Measurements from ENCODE around the gene IL6ST.
A peak's percentile ranks its signal among the peaks of the same experiment; 100 is the strongest.
"Not testable (repeated sequence)": the region's sequence is repeated elsewhere in the genome, so short reads cannot be mapped to it uniquely, and the experiment has no call there.

IL6ST gene

DNA sequence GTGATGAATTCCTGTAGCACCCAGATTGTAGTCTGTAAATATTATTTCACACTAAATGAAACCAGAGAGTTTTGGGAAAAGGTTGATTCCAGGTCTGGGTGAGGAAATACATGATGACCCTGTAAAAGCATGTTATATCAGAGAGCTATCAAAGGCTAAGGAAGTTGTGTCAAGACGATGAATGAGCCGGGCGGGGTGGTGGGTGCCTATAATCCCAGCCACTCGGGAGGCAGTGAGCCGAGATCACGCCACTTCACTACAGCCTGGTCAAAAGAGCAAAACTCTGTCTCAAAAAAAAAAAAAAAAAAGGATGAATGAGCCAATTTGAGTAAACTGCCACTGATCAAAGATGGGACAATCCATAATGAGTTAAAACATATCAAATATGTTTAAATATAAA, 29.2 kb downstream of the IL6ST start:
- no peak for DNase-seq (ENCODE audit: low spot score)

DNA sequence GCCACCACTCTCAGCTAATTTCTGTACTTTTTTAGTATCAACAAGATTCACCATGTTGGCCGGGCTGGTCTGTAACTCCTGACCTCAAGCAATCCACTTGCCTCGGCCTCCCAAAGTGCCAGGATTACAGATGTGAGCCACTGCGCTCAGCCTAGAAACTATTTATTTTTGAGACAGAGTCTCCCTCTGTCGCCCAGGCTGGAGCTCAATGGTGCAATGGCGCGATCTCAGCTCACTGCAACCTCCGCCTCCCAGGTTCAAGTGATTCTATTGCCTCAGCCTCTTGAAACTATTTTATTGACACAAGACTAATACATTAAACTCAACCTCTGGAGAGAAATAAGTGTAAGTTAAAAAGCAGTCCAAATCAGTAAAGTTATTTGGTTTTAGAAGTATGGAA, 34.0 kb downstream of the IL6ST start:
- no peak for DNase-seq (ENCODE audit: low spot score)

DNA sequence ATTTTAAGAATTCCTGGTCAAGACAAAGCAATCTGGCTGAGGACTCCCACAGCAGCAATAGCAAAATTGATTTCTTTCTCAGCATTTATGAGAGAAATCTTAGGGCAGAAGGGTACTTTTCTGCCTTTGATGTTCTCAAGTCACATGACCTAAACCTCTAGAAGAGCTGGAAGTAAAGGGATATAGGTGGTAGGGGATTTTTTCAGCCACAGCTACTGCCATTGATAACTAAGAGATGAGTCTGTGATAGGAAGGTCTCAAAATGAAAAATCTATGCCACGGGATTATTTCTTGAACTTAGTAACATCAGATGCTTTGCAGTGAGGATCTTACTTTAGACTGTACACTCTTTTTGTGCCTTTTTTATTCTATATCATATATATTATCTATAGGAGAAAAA, 35.6 kb downstream of the IL6ST start:
- DNase-seq (ENCODE audit: low spot score), result no peak

DNA sequence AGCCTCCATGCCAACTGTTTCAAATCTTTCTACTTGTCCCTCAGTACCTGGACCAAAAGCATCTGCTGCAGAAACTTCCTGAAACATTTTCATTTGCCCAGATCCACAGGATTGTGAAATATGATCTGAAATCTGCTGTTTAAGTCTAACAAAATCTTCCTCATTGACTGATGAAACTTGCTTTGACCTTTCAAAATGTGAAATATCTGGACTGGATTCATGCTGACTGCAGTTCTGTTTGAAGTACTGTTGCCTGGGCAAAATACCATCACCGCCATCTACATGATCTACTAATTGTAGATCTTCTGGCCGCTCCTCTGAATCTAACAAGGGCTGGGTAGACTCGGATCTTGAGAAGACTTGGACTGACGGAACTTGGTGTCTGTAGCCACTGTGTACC, 53.6 kb downstream of the IL6ST start:
- not testable (repeated sequence) for DNase-seq (ENCODE audit: low spot score)

DNA sequence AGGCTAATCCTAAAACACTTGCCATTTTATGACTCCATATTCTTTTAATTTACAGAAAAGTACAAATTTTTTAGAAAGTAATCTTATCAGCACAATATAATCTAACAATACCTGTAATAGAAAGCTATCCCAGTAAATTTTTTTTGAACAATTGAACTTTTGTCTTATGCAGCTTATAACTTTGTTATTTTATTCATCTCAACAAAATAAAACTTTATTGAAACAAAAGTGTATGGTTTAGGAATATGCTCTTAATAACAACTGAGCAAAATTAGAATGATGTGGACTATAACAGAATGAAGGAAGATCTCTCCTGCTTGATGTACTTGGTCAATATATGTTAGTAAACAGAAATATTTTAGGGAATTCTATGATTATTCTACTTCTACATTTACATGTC, 57.2 kb downstream of the IL6ST start:
- DNase-seq (ENCODE audit: low spot score), result not testable (repeated sequence)

DNA sequence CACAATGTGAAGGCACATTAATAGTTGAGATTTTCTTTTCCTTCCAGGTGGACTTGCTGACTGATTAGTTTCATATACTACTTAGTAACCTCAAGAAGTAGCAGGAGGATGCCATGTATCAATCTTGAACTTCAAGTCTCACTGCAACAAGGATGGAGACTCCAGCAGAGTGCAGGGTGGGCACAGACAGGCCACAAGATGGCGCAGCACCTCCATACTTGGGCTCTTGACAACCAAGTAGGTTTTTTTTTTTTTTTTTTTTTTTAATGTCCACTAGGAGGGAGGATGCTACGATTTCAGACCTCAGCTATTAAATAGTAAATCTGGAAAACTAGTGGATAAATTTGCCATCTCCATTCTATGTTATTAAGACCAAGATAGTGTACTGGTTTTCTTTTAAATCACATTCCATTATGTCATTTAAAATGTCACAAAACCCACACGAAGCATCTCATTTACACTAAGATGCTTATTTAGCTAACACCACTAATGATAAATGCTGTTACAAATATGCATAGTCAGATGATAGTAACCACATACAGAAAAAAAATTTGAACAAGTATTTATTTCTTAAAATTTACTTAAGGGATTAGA, 58.6 kb downstream of the IL6ST start:
- DNase-seq (ENCODE audit: low spot score), result peak; percentile 82

DNA sequence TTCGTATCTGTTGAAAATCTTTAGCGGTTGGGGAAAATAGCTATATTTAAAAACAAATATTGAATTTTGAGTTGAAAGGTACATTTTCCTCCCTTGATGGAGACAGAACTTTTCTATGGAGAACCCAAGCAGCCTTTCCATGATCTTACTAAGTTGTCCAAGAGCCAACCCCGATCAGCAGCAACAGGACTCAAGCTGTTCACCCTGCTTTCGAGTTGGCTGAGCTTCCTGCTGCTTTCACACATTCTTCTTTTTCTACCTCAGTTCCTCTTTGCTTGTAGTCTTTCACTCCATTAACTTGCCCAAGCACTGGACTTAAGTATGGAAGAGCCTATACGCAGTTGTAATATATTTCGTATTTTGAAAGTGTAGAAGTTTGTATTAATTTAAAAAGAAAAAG, 59.4 kb downstream of the IL6ST start:
- no peak for DNase-seq (ENCODE audit: low spot score)

DNA sequence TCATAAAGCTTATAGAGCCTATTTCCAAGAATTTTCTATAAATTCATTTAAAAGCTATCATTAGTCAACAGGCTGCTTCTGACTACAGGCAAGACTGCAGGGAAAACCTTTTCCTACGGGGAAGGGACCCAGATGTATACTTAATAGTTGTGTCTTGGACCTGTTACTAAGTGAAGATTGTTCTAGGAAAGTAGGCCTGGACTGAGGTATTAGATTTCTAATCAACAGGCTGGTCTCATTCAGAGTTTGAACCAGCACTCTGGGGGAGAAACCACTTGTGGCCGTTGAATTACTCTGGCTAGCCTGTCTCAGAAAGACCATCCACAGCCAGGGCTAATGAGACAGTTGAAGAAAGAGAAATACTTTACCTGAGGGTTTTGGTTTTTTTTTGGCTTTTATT, 60.0 kb downstream of the IL6ST start:
- no peak for DNase-seq (ENCODE audit: low spot score)

DNA sequence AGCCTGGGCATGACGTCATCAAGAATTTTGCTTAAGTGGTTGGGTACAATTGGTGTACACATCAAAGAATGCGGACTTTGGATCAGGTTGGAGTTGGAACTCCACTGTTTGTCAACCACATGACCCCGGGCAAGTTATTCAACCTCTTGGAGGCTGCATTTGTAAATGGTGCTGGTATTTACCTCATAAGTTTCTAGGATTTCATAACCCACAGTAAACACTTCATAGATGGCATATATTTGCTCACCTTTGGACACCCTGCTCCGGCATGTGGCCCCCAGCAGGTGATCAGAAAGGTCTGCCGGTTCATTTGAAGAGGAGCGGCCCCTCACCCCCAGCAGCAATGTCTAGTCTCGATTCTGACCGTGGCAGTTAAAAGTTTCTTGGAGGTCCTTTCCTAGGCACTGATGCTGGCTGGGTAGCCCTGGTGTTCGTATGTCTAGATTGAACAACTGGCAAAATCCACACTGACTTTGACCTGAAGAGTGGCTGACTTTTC, 60.6 kb downstream of the IL6ST start:
- no peak for DNase-seq (ENCODE audit: low spot score)

DNA sequence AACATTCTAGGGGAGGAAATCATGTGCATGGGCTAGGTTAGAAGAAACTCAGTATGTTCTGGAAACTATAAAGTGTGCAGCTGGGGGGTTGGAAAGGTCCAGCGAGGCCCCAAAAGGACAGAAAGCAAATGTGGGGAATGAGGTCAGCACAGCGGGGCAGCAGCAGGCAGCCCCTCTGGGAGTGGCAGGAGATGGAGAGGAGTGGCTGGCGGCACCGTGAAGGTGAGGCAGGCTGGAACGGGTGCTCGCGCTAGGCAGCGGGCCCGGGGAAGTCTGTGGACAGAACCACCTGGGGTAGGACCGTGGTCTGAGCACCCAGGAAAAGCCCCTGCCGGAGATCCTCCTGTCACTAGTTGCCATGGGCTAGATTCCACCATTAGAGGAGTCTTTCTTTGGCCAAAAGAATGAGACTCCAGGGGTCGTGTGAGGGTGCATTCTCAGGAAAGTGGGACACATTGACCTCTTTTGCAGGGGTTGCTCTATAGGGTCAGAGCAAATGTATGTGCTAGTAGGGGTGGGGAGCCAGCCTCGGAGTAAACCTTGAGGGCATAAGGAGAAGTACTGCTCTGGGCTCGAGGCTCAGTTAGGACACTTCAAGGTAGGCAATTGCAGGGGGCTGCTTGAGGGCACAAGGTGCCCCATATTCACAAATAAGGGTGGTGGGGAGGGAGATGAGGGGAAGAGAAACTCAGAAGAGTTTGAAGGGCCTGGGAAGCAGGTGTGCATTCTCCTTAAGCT, 61.2 kb downstream of the IL6ST start:
- DNase-seq (ENCODE audit: low spot score), result no peak

DNA sequence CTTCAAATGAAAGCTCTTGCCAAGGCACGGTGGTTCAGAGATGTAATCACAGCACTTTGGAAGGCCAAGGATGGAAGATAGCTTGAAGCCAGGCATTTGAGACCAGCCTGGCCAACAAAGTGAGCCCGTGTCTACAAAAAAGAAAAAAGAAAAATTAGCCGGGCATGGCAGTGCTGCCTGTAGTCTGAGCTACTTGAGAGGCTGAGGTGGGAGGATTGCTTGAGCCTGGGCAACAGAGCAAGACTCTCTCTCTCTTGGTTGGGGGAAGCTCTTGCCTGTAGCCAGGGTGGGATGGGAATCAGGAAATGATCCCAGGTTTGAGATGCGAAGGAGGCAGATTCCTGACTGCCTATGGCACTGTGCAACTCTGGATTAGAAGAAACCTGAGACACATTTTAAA, 62.1 kb downstream of the IL6ST start:
- no peak for DNase-seq (ENCODE audit: low spot score)

DNA sequence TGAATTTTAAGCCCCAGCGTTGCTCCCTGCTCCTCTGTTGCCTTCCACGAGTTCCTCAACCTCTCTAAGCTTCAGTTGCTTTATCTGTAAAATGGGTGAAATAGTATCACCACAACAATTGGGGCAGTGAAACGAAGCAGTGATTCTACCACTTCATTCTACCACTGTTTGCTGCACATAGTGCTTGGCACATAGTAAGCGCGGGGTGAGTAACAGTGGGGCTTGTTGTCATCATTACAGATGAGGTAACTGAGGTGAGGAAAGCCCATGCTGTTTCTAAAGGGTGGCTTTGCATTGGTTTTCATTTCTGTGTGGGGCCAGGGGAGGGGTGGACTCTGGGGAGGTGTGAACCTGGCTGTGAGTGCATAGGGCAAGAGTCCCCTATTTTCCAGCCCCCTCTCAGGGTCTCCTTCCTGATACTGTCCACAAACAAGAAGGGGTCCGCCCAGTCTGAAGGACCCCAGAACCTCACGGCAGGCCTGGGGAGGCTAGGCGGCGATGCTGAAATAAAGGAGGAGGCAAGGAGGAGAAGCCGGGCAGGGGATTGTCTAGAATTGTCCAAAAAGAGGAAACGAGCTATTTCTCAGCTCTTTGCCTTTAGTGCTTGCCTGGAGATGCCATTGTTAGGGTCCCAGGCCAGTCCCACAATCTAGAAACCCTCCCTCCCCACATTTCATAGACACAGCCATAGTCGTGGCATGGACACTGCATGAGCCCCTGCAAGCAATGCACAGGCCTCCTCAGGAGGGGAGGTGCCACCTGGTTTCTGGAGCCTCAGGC, 65.6 kb downstream of the IL6ST start:
- DNase-seq (ENCODE audit: low spot score), result no peak

DNA sequence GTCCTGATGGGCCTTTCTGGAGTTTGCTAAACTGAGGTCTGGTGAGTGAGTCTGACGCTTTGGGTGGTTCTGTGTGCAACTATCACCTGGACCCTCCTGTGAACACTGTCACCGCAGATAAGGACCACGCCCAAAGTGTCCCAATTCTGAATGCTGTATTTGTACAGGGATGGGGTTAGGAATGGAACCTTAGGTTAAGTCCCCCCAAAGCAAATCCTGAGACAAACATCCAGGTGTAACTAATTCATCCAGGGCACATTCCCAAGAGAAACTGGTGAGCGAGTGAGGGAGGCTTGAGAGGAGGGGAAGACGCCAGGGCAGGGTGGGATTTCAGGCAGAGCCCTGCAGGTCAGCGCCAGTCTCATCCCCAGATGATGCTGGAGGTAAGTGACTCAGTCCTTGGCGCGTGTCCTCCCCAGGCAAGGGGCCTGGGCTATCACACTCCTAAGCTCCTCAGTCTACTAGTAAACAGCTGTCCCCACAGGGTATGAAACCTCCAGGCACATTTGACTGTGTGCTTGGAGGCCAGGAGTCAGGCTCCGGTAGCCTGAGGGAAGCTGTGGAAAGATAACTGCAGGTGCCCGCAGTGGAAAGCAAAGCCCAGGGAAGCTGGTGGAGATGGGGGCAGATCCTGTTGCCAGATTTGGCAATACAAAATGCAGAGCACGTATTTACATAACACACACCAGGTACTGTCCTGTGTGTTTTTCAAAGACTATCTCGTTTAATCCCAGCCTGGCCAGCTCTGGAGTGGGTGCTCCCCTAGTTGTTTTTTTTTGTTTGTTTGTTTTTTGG, 66.7 kb downstream of the IL6ST start:
- DNase-seq (ENCODE audit: low spot score), result no peak

DNA sequence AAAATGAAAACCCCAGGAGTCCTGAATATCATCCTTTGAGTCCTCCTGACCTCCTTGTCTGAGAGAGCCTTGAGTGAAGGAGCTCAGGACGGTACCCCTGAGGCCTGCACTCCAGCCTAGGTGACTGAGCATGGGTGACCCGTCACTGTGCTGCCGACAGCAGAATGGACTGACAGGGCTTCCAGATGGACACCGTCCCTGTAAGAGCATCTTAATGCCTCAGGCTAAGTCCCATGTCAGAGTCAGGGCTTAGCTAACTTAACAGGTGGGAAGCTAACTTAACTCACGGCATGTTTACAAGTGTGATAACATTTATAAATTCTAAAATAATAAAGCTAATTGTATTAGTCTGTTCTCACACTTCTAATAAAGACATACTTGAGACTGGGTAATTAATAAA, 68.3 kb downstream of the IL6ST start:
- DNase-seq (ENCODE audit: low spot score), result no peak

DNA sequence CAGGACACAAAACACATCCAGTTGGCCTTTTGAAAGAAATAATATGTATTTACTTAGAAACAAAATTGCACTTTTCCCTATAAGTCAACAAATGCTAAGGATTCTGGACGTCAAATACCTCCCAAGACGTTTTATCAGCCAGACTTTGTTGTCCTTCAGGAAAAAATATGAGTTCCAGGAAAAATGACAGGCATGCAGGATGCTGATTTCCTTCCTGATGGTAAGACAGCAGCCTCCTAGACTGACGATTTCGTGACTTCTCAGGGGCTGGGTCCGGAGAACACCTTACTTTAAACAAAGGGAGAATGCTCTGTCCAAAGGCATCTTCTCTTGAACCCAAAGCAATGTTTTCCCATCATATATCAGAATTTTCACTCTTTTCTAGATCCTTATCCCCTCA, 69.1 kb downstream of the IL6ST start:
- DNase-seq (ENCODE audit: low spot score), result no peak

DNA sequence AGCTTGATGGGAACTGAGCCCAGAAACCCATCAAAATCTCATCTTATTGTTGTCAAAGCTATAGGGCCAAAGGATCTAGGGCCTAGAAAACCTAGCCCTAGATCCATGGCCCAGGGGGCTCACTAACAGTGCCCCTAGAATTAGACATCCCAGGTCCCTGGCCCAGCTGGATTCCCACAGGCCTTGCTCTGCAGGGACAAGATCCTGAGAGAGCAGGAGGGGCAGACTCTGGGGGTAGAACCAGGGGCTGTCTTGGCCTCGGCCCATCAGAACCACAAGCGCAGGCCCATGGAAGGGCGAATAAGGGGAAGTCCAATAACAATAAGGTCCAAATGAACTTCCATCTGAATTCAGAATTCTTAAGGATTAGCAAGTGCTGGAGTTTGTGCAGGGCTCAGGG, 69.6 kb downstream of the IL6ST start:
- no peak for DNase-seq (ENCODE audit: low spot score)

DNA sequence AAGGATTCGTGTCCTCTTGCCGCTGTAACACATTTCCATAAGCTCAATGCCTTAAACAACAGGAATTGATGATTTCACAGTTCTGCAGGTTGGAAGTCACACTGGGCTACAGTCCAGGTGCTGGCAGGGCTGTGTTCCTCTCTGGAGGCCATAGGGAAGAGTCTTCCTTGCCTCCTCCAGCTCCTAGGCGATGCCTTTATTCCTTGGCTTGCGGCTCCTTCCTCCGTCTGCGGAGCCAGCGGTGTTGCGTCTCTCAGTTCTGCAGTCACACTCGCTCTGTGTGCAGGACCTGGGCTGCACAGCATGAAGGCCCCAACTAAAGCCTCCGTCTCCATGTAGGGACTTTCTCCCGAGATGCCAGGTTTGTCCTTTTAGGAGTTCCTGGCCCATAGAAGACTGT, 70.0 kb downstream of the IL6ST start:
- no peak for DNase-seq (ENCODE audit: low spot score)

DNA sequence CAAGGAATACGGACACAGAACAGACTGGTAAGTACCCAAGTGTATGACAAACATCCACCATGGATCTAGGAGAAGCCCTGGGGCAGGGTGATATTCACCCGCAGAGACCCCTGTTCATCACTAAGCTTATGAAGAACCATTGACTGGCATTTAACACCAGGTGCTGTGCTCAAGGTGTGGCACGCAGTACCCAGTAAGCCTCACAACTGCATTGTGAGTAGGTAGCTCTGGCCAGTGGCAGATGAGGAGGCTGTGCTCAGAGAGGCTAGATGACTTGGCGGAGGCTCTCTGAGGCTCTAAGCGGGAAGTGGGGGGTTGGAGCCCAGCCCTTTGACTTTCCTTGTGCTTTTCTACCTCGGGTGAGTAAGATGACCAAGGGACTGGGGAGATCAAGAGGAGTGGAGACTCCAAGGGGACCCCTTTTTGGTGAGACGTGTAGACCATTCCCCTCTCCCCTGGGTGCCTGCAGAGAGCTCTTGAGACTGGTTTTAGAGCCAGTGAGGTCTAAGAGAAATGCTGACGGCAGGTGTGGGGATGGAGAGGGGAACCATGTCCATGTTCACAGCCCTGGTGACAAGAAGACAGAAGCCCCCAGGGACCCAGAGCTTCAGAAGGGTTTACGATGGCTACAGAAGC, 70.8 kb downstream of the IL6ST start:
- no peak for DNase-seq (ENCODE audit: low spot score)

DNA sequence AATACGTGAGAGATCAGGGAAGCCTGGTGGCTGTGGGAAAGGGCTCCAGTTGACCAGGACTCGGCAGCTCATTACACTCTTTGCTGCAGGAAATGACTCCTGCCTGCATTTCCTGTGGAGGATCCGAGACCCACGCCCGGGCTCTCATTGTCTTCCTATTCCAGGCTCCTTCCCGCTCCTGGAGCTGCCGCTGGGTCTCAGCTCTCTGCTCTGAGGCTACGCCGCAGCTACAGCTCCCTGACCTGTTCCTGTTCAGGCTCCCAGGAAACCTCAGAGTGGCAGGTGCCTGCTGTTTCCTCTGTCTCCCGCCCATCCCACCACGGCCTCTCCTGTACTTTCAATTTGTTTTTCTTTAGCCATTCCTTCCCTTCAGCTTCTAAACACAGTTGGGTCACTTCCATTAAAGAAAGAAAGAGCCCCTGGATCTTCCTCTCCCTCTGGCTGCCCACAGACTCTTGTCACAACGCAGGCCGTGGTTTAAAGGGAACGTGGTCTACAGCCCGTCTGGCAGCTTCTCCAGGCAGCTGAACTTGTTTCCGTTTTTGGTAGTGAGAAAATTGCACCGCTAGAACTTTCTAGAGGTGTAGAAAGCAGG, 71.5 kb downstream of the IL6ST start:
- DNase-seq (ENCODE audit: low spot score), result no peak

DNA sequence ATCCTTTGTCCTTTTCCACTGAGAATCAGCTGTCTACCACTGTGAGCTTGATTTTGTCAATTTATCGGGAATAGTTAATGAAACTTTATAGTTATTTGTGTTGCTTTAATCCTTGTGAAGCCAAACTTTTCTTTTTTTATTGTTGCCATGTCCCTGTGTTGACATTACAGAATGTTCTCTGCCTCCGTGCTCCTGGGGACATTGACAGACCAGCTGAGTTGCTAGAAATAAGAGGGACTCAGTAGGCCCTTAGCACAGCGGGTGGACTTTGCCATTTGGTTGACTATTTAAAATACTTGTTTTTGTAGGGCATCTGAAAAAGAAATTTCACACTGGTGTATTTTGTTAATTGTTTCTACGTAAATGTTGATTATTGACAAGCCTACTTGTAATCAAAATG, 73.1 kb downstream of the IL6ST start:
- no peak for DNase-seq (ENCODE audit: low spot score)

DNA sequence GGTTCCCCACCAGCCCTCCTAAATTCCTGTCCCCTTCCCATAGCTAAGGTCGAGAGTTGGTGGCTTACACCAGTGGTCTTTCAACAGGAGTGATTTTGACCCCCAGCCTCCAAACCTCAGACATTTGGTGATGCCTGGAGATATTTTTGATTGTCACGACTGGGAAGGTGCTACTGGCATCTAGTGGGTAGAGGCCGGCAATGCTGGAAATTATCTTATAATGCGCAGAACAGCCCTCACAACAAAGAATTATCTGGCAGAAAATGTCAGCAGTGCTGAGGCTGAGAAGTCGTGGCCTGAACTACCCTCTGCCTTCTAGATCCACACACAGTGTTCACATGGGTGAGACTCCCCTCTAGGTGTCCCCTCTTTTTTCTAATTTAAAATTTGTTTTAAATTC, 74.0 kb downstream of the IL6ST start:
- no peak for DNase-seq (ENCODE audit: low spot score)

DNA sequence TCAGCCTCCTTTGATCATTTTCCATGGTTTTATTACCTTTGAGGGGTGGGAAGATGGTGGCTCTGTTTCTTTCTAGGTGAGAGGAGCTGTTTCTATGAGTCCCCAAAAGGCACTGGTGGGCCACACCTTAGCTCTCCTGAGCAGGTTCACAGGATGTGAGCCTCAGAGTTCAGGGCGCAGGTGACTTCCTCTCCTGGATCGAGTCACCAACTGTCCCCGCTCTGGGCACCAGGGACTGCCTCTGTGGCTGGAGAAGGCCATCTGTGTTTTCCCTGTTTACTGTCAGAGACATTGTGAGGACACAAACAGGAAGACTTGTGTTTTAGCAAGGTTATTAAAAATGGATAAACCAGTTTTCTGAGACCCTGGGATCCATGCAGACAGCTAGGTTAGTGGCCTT, 75.1 kb downstream of the IL6ST start:
- DNase-seq (ENCODE audit: low spot score), result no peak

Data from hematopoietic multipotent progenitor cell treated with erythropoietin and hydrocortisone succinate and interleukin-3 and kit ligand, for 15 days (in vitro differentiated cells).